T-helper 9 cell (primary cell): ENCODE data around the gene TRERF1.

Experiments used
- DNase-seq: peaks from one replicate; pipeline ENCODE4 v3.0.0-alpha.2; 2020

TRERF1 gene

GRCh38 chr6:42390228-42390934 is 61.3 kb downstream of the TRERF1 start:
- DNase-seq, result no peak

- DNase-seq, result no peak
Measured at GRCh38 chr6:42389736-42390135, 62.0 kb downstream of the TRERF1 start.

GRCh38 chr6:42388046-42388445 is 63.7 kb downstream of the TRERF1 start:
- DNase-seq, result no peak

- no peak for DNase-seq
Measured at GRCh38 chr6:42387336-42387735, 64.4 kb downstream of the TRERF1 start.

- no peak for DNase-seq
Measured at GRCh38 chr6:42385339-42385738, 66.4 kb downstream of the TRERF1 start.

- DNase-seq, result no peak
Measured at GRCh38 chr6:42383421-42384205, 68.1 kb downstream of the TRERF1 start.

GRCh38 chr6:42381850-42382249 is 69.9 kb downstream of the TRERF1 start:
- no peak for DNase-seq

- no peak for DNase-seq
Measured at GRCh38 chr6:42380228-42380979, 71.3 kb downstream of the TRERF1 start.

GRCh38 chr6:42378536-42378935 is 73.2 kb downstream of the TRERF1 start:
- DNase-seq, result no peak

- DNase-seq, result no peak
Measured at GRCh38 chr6:42378125-42378524, 73.6 kb downstream of the TRERF1 start.

- no peak for DNase-seq
Measured at GRCh38 chr6:42375007-42375635, 76.6 kb downstream of the TRERF1 start.

- no peak for DNase-seq
Measured at GRCh38 chr6:42374018-42374669, 77.6 kb downstream of the TRERF1 start.

- no peak for DNase-seq
Measured at GRCh38 chr6:42372699-42373098, 79.0 kb downstream of the TRERF1 start.

- DNase-seq, result no peak
Measured at GRCh38 chr6:42370323-42370985, 81.3 kb downstream of the TRERF1 start.

GRCh38 chr6:42369568-42369967 is 82.2 kb downstream of the TRERF1 start:
- DNase-seq, result no peak

- no peak for DNase-seq
Measured at GRCh38 chr6:42368181-42368580, 83.5 kb downstream of the TRERF1 start.

GRCh38 chr6:42367353-42368011 is 84.2 kb downstream of the TRERF1 start:
- no peak for DNase-seq

GRCh38 chr6:42366999-42367352 is 84.8 kb downstream of the TRERF1 start:
- no peak for DNase-seq

GRCh38 chr6:42366011-42366705 is 85.6 kb downstream of the TRERF1 start:
- DNase-seq, result no peak

- no peak for DNase-seq
Measured at GRCh38 chr6:42365021-42365420, 86.7 kb downstream of the TRERF1 start.
